ENCODE results near the gene CASZ1. TPM values are rescaled to one million over a fixed set of nuclear protein-coding genes. Genes with fewer than 3 reads are reported as not detected.

The CASZ1 gene
- total RNA-seq, 1 donor from 2014 or later = 63.6 TPM

- Histone ChIP-seq H3K27me3 (peaks cover 5% of the 10 kb centered on the region), H3K4me3 (no peak overlapping the region), H3K9me3 (no peaks in the 10 kb centered on the region), H3K36me3 (no peaks in the 10 kb centered on the region), H3K27ac (no peak overlapping the region), H3K4me1 (peaks cover 5% of the 10 kb centered on the region)
- intact Hi-C loops (cut with DNase I) = no loop called here
- no peak for TF ChIP-seq CTCF (IDR thresholded peaks at IDR 0.05)
- DNase-seq (no peak), ATAC-seq (no peak)
These were observed 3.3 kb upstream of the CASZ1 start for GRCh38 chr1:10799726-10800125.

GRCh38 chr1:10795276-10796021 lies 997 bp downstream of the CASZ1 start:
- H3K4me1 ChIP-seq = peaks cover 15% of the 10 kb centered on the region
- no peaks in the 10 kb centered on the region for H3K36me3 ChIP-seq
- peak overlapping the region; percentile 59 for H3K4me3 ChIP-seq
- ATAC-seq (peak; percentile 55), DNase-seq (peak; percentile 80)
- TF ChIP-seq CTCF (IDR thresholded peaks at IDR 0.05) = no peak
- H3K27me3 ChIP-seq = peaks cover 5% of the 10 kb centered on the region
- H3K9me3 ChIP-seq = no peaks in the 10 kb centered on the region
- intact Hi-C loops (cut with DNase I) = no loop called here
- peak overlapping the region; percentile 36 for H3K27ac ChIP-seq

- no peaks in the 10 kb centered on the region for H3K36me3 ChIP-seq
- no peaks in the 10 kb centered on the region for H3K9me3 ChIP-seq
- no peak for TF ChIP-seq CTCF (IDR thresholded peaks at IDR 0.05)
- DNase-seq (no peak), ATAC-seq (peak; percentile 2)
- peaks cover 6% of the 10 kb centered on the region for H3K27me3 ChIP-seq
- peak overlapping the region; percentile 36 for H3K27ac ChIP-seq
- intact Hi-C loops (cut with DNase I) = no loop called here
- H3K4me1 ChIP-seq = peaks cover 15% of the 10 kb centered on the region
- peak overlapping the region; percentile 59 for H3K4me3 ChIP-seq
These were observed 1.6 kb downstream of the CASZ1 start for GRCh38 chr1:10794724-10795275.

- Histone ChIP-seq H3K27ac (no peak overlapping the region), H3K9me3 (no peaks in the 10 kb centered on the region), H3K27me3 (peaks cover 9% of the 10 kb centered on the region), H3K4me1 (peaks cover 15% of the 10 kb centered on the region), H3K4me3 (peak overlapping the region; percentile 59), H3K36me3 (no peaks in the 10 kb centered on the region)
- intact Hi-C loops (cut with DNase I) = no loop called here
- no peak for DNase-seq
- no peak for TF ChIP-seq CTCF (IDR thresholded peaks at IDR 0.05)
- ATAC-seq = no peak
These were observed 3.3 kb downstream of the CASZ1 start for GRCh38 chr1:10793129-10793651.

GRCh38 chr1:10791105-10791951 lies 5.1 kb downstream of the CASZ1 start:
- no peak for ATAC-seq
- TF ChIP-seq CTCF (IDR thresholded peaks at IDR 0.05) = no peak
- no peak for DNase-seq
- no peak overlapping the region for H3K4me3 ChIP-seq
- H3K9me3 ChIP-seq = no peaks in the 10 kb centered on the region
- intact Hi-C loops (cut with DNase I) = no loop called here
- peaks cover 15% of the 10 kb centered on the region for H3K4me1 ChIP-seq
- H3K27me3 ChIP-seq = peaks cover 9% of the 10 kb centered on the region
- no peaks in the 10 kb centered on the region for H3K36me3 ChIP-seq
- no peak overlapping the region for H3K27ac ChIP-seq
